ENCODE measurements around the gene SEPTIN2. TPM values are rescaled to one million over a fixed set of nuclear protein-coding genes. Genes with fewer than 3 reads are reported as not detected.
A peak's percentile ranks its signal among the peaks of the same experiment; 100 is the strongest.

The SEPTIN2 gene
- total and polyA plus RNA-seq, 10 of the 15 experiments (the other 5 are each of a cell fraction or from before 2014, with no cell fraction given): 169 to 474 (median 269) TPM

DNA sequence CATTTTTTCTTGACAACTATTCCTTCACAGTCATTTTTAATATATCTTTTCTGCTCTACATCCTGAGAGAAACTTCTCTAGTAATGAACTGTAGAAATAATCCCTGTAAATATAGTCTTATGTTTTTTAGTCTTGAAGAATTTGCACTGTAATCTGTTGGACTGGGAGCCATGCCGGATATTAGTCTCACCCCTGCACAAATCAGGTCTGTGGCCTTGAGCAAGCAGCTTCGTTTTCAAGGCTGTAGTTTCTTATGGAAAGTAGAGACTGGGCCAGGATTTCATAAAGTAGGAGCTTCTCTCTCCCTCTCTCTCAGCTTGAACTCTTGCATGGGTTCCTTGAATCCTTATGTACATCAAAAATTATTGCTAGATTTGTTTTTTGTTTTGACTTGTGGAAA is 49.1 kb downstream of the SEPTIN2 start (continued):
- TF ChIP-seq, protein P1, sequence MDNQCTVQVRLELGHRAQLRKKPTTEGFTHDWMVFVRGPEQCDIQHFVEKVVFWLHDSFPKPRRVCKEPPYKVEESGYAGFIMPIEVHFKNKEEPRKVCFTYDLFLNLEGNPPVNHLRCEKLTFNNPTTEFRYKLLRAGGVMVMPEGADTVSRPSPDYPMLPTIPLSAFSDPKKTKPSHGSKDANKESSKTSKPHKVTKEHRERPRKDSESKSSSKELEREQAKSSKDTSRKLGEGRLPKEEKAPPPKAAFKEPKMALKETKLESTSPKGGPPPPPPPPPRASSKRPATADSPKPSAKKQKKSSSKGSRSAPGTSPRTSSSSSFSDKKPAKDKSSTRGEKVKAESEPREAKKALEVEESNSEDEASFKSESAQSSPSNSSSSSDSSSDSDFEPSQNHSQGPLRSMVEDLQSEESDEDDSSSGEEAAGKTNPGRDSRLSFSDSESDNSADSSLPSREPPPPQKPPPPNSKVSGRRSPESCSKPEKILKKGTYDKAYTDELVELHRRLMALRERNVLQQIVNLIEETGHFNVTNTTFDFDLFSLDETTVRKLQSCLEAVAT (IDR thresholded peaks at IDR 0.05): no peak

DNA sequence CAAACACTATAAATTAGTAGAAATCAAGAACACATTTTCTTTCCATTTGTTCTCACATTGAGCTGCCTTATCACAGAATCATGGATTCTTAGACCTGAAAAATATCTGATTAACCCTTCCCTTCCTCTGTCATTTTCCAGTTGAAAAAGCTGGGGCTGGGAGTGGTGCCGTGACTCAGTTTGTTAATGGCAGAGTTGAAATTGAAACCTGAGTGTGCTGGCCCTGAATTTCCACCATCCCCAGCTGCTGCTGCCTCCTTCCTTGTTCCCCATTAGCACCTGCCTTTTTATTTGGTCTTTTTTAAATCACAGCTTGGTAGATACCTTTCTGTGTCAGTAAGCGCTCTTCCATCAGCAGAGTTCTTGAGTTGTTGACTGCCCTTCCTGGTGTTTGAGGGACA is 51.0 kb downstream of the SEPTIN2 start:
- SMC1A ChIA-PET (ENCODE audit: uncharacterized antibody, unreplicated experiment): interaction anchor here (0.6 to 12.9 kb wide), 8 partner anchors 7 to 51 kb away, joined by 3 to 239 read pairs (median 4); partner anchors contain the start of genes HDLBP and SEPTIN2
- in situ Hi-C loops (cut with MboI): no loop called here

More for the DNA sequence above, 51.0 kb downstream of the SEPTIN2 start:
- Histone ChIP-seq H4K20me1 (ENCODE audit: control insufficient read depth, insufficient read depth) (no peaks in the 10 kb centered on the region), H3K4me1 (ENCODE audit: control insufficient read depth, insufficient read depth, low read length) (peaks cover 34% of the 10 kb centered on the region), H3K27me3 (replicated peaks in 1 of 2; ENCODE audit: control insufficient read depth in 2 of 2, insufficient read depth in 2 of 2, low read length in 1 of 2) (no peaks in the 10 kb centered on the region), H2AFZ (ENCODE audit: control insufficient read depth, low read depth, low read length) (no peak overlapping the region), H3K4me3 (peak overlapping the region; percentile 51; the same call in 1 of the 2 replicates), H3K36me3 (ENCODE audit: control insufficient read depth in 2 of 2, insufficient read depth in 2 of 2, low read length in 1 of 2) (no peaks in the 10 kb centered on the region; a peak in 1 of 4 replicates), H3K27ac (ENCODE audit: control insufficient read depth, insufficient read depth) (peak overlapping the region; percentile 71), H3K79me2 (ENCODE audit: control insufficient read depth, insufficient read depth, low read length) (peaks cover 74% of the 10 kb centered on the region), H3K9me3 (replicated peaks; ENCODE audit: control insufficient read depth, insufficient read depth, low read length) (no peaks in the 10 kb centered on the region), H3K9ac (ENCODE audit: control insufficient read depth, insufficient read depth, low read length) (peak overlapping the region; percentile 17; the same call in 1 of the 2 replicates), H3K4me2 (ENCODE audit: control insufficient read depth, insufficient read depth) (peak overlapping the region; percentile 17)
- intact Hi-C loops (cut with micrococcal nuclease; ENCODE audit: unreplicated experiment): no loop called here
- FAIRE-seq: peak; percentile 49
- DNase-seq (ENCODE audit: low read depth, low spot score): no peak
- peak; percentile 48 for ATAC-seq
- RAD21 ChIA-PET (ENCODE audit: unreplicated experiment): interaction anchor here (0.6 to 4.5 kb wide), 8 partner anchors 8 to 217 kb away, joined by 3 to 30 read pairs (median 4); partner anchors contain the start of gene PASK
- CTCF ChIA-PET: interaction anchor here (0.7 to 6.3 kb wide), 6 partner anchors 8 to 147 kb away, joined by 3 to 55 read pairs (median 5); no protein-coding TSS in a partner anchor
- POLR2A ChIA-PET: interaction anchor here (1.8 to 2.4 kb wide), 3 partner anchors 8 to 25 kb away, joined by 5 to 10 read pairs (median 5); no protein-coding TSS in a partner anchor
- TF ChIP-seq LARP7 (IDR thresholded peaks at IDR 0.05) (no peak), TCF12 (IDR thresholded peaks at IDR 0.05; ENCODE audit: low read depth, low read length) (peak; percentile 40; the same call in 1 of the 2 replicates), POLR2AphosphoS2 (IDR thresholded peaks at IDR 0.05; ENCODE audit: low read depth, low read length) (no peak), GATAD2B (conservative IDR thresholded peaks at IDR 0.05; ENCODE audit: low read depth) (no peak)
- 45% methylated on average over 2 of the region's 2 CpGs for WGBS (ENCODE audit: insufficient coverage, insufficient replicate concordance, low lambda C conversion rate, missing lambda C conversion rate)
- BruUV-seq (replicated peaks): no TSS peak

Measured in GM12878 (cell line).